LNCAP (cell line): ENCODE results near the gene RASL11B.

Experiments used
- CTCF ChIP-seq: fragments of 450-650 bp; IDR thresholded peaks from 2 replicates; pipeline ENCODE4 v1.5.1; 2017; ENCODE audit warnings: mild to moderate bottlenecking

The RASL11B gene

DNA sequence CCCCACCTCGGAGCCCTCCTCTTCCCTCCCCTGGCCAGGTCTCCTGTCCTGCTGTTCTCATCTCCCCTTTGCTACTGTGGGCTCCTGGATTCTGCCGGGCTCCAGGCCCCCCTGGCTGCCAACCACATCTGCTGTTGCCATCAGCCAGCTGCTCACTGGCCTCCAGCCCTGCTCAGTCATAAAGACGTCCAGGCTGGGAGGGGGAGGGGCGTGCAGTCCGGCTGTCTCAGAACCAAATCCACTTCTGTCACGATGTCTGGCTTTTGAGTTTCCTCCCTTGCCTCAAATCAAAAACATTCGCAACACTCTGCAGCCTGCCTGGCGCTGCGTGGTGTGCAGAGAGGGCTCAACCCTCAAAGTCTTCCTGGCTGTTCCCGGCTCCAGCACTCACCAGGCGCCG is 7.1 kb downstream of the RASL11B start:
- no peak for TF ChIP-seq CTCF

DNA sequence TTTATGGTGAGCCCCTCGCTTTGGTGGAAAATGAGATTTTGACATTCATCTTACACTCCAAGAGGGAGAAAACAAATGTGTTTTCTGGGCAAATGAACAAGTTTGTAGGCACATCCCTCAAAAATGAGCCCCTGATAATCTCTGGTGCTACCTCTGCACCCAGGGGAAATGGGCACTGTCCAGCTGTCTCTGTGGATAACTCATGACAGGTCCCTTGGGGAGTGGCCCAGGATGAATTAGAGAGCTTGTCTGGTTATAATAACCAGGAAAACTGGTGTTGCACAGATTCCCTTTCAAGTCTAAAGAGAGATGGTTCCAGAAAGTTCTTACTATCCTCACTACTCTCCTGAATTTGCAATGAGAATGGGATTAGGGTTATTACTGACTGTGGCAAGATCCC is 7.5 kb downstream of the RASL11B start:
- no peak for TF ChIP-seq CTCF

GRCh38 chr4:52870225-52870624 is 8.1 kb downstream of the RASL11B start:
- TF ChIP-seq CTCF: no peak

DNA sequence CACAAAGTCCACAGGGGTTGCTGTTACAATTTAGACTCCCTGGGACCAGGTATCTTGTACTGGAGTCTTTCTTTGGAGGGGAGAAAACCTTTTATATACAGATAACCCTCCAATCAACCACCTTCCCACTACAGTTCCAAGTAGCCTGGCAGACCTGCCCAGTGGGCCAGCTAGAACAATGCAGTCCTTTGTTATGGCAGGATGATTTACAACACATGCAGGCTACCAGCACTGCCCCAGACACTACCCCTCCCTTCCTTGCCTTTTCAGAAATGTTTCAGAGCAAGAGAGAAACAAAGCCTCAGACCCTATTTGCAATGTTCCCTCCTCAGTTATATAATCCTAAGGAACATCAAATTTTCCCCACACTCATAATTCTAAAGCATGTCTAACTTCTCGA is 11.1 kb downstream of the RASL11B start:
- no peak for TF ChIP-seq CTCF

DNA sequence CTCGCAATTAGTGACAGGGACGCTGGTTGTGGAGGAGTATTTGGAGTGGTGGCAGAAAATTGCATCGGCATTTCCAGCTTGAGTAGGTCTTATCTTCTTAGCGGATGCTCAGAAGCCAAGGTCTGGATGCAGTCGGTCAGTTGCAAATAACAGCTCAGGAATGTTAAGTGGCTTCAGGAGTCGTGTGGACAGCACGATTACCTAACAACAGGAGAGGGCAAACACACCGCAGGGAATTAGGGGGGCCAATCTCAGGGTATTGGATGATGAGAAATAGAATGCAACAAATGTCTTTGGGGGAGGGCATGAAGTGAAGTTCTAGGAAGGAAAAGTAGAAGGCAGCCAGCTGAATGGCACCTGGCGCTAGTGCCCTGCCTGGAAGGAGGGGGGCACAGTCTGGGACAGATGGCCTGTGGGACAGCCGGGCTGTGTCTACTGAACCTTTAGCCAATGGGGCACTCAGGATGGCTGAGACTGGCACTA is 11.8 kb downstream of the RASL11B start:
- TF ChIP-seq CTCF: no peak

DNA sequence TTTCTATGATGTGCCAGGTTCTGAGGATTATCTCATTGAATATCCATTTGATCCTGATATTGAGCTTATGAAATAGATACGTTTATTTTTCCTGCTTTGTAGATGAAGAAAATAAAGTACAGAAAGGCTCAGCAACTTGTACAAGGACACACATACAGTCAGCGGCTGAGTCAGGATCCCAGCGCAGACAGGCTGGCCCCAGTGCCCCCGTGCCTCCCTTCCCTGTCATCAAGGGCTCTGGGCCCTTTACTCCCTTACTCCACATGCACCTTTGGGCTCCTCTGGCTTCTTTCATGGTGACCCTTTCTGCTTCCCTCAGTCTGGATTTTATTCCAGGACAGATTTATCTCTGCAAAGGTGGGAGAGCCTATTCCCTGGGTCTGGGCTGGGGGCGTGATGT is 12.8 kb downstream of the RASL11B start:
- TF ChIP-seq CTCF: no peak

- TF ChIP-seq CTCF: no peak
Measured at GRCh38 chr4:52876069-52876468, 14.0 kb downstream of the RASL11B start.

DNA sequence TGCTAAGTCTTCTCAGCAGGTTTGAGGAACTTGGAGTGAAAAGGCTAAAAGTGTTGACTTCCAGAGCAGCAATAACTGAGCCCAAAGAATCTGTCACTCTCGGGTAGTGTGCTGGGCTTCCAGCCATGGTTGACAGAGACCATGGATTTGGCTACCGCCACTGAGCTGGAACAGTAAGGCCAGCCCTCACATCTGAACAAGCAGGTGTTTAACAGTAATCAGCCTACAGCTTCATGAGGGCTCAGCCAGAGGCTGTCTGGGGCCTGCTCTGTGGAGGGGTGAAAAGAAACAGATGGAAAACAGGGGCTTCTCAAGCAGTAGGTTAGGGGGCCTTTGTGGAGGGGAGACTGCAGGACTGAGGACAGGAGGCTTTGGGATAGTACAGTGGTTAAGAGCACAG is 14.9 kb downstream of the RASL11B start:
- TF ChIP-seq CTCF: no peak
